Measurements from ENCODE around the gene AGAP1.

Gene AGAP1

DNA sequence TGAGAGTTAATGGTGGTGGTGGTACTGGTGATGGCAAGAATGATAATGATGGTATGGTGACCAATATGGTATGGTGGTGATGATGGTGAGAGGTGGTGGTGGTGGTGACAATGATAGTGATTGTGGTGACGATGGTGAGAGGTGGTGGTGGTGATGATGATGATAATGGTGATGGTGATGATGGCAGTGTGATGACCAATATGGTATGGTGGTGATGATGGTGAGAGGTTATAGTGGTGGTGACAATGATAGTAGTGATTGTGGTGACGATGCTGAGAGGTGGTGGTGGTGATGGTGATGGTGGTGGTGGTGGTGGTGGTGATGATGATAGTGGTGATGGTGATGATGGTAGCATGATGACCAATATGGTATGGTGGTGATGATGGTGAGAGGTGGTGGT, 505.2 kb downstream of the AGAP1 start:
- no peak for DNase-seq (ENCODE audit: low read depth)

DNA sequence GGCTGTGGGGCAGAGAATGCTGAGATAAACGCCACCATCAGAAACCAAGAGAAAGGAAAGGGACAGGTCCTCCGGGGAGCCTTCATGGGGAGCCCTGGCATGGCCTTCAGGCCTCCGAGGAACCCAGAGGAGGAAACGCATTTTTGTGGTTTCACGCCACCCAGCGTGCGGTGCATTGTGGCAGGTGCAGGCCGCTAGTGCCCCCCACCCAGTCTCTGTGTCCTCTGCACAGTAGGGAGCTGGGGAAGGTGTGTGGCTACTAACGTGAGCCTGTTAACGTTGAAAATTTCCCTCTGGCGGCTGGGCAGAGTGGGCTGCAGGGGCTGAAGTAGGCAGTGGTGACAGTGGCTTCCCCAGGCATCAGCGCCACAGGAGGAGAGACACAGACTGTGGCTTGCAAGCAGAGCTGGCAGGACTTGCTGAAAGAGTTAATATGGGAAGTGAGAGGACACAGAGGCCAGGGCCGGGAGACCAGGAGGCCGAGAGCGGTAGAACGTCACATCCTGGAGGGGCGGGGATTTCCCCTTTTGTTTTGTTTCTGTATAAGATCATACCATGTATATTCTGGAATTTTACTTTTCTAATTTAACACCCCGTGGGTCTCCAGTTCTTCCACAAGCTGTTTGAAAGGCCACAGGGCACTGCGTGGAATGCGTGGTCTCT, 507.5 kb downstream of the AGAP1 start:
- no peak for DNase-seq (ENCODE audit: low read depth)

DNA sequence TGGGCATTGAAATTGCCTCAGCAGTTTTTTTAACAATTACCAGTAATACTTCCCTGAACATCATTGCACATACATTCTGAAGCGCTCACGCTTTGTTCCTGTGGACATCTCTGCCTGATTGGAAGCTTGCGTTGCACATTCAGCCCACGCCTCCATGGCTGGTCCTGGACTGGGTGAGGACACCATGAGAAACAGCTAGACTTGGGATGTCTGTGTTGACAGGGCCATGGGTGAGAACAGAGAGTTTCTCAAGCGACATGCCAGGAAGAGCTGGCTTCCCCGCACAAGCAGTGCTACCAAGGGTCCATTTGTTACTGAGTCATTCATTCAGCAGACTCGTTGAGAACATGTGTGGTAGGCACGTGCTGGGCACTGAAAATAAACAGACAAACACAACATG, 508.0 kb downstream of the AGAP1 start:
- DNase-seq (ENCODE audit: low read depth), result no peak

DNA sequence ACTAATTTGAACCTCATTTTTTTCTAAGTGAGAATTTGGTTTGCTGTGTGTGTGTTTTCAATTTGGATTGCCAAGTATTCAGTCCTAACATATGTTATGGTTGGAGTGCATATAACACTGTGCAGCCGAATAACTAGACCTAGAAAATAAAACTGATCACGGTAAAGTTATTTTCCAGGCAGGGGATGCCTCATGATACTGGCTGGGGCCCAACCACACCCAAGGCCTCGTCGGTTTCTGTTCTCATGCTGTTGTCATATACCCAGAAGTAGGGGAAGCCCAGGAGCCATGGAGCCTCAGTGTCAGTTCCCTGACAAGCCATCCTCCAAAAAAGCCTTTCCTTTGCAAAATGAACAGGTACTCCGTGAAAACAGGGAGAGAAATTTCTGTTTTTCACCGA, 514.2 kb downstream of the AGAP1 start:
- no peak for DNase-seq (ENCODE audit: low read depth)

GRCh38 chr2:236008857-236009256, 515.0 kb downstream of the AGAP1 start:
- DNase-seq (ENCODE audit: low read depth), result no peak

DNA sequence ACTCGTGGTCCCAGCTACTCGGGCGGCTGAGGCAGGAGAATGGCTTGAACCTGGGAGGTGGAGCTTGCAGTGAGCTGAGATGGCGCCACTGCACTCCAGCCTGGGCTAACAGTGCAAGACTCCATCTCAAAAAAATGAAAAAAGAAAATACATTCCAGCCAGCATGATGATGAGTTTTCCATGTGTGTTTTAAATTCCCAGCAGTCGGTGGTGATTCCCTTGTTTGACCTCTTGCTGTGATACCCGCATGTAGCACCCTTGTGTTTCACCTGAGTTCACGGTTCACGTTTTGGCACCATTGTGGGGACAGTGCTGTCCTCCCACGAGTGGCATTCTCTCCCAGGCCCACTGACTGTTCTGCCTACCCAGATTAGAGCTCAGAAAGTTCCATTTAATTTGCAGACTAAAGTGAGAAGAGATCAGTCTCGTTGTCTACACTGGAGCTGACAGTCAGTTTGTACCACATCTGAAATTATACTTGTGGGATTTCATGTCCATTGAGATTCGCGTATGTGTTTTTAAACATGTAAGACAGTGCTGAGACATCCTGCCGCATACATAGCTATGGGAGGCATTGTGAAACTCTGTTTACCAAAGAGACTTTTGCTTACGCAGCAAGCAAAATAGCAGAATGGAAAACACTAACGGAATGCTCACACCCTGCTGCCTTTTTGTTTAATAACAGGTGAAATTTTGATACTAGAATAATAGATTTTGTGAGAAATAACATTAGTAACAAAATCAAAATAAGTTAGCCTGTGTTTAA, 517.3 kb downstream of the AGAP1 start:
- no peak for DNase-seq (ENCODE audit: low read depth)

GRCh38 chr2:236012155-236012554, 518.3 kb downstream of the AGAP1 start:
- DNase-seq (ENCODE audit: low read depth), result no peak

GRCh38 chr2:236014408-236015131, 520.7 kb downstream of the AGAP1 start:
- DNase-seq (ENCODE audit: low read depth), result no peak

DNA sequence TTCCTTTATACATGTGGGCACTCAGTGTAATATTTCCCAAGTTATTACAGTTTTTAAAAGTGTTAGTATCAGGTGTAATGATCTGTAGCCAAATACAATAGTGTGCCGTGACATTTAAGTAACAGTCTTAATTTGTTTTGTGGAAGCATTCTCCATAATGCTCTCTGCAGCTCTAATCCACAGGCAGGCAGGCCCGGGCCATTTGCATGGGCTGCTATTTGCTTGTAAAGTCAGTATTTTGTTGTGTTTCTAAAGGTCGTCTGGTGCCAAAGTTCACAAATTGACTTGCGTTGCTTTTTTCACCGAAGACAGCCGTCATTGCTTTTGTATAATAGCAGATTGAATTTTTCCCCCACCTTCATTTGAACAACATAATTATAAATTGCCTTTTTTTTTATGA, 521.3 kb downstream of the AGAP1 start:
- no peak for DNase-seq (ENCODE audit: low read depth)

DNA sequence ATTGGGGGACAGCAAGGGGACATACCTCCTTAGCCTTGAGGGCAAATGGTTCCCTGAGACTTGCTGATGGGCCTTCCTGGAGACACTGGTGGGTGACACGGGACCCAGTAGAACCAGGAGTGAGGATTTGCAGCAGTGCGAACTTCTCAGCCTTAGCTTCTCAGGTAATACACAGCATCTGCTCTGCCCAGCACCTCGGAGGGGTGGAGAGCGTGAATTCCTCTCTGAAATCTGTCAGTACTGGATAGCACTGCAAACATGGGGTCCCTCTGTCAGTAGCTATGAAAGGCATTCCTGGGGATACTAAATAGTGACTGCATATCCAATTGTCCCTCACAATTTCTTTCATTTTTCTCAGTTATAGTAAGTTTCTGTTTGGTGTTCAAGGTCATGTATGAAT, 522.7 kb downstream of the AGAP1 start:
- no peak for DNase-seq (ENCODE audit: low read depth)

- DNase-seq (ENCODE audit: low read depth), result no peak
Measured at GRCh38 chr2:236017446-236017845, 523.6 kb downstream of the AGAP1 start.

GRCh38 chr2:236019434-236019833, 525.6 kb downstream of the AGAP1 start:
- DNase-seq (ENCODE audit: low read depth), result no peak

GRCh38 chr2:236021499-236022057, 527.7 kb downstream of the AGAP1 start:
- no peak for DNase-seq (ENCODE audit: low read depth)

GRCh38 chr2:236022128-236022527, 528.3 kb downstream of the AGAP1 start:
- DNase-seq (ENCODE audit: low read depth), result no peak

- no peak for DNase-seq (ENCODE audit: low read depth)
Measured at GRCh38 chr2:236025892-236026291, 532.0 kb downstream of the AGAP1 start.

GRCh38 chr2:236026841-236027240, 533.0 kb downstream of the AGAP1 start:
- DNase-seq (ENCODE audit: low read depth), result no peak

DNA sequence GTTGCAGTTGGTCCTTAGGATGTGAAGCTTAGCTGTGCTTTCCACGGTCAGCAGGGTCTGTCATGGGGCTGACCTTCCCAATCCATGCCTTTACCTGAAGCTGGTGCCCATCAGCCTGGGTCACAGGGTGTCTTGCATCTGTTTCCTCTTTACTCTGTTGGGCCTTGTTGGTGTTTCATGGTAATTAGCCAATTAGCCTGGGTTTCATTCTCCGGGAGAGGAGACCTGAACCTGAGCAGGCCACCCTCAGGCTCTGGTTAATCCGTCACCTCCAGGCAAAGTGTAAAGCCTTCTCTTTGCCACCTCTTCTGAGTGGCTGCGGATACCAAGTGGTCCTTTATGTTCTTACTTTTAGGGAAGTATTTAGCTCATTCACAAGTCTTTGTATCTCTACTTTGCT, 534.2 kb downstream of the AGAP1 start:
- DNase-seq (ENCODE audit: low read depth), result no peak

DNA sequence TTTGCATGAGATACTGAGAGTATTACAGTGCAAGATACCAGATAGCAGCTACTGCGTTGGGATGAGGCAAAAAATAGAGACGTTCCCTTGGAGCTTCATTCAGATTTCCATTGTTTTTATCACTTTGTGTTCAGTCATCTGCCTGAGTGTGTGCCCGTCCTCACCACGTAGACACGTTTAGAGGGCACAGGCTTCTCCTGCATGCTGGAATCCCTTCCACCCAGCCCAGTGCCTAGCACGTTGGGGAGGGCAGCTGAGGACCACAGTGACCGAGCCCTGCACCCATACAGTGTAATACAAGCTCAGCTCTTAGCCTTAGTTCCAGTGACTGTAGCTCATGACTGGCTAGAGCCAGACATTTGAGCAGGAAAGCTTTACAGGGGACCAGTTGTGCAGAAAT, 539.6 kb downstream of the AGAP1 start:
- no peak for DNase-seq (ENCODE audit: low read depth)

GRCh38 chr2:236034974-236035373, 541.1 kb downstream of the AGAP1 start:
- no peak for DNase-seq (ENCODE audit: low read depth)

- DNase-seq (ENCODE audit: low read depth), result no peak
Measured at GRCh38 chr2:236036045-236036444, 542.2 kb downstream of the AGAP1 start.

- no peak for DNase-seq (ENCODE audit: low read depth)
Measured at GRCh38 chr2:236038096-236038495, 544.3 kb downstream of the AGAP1 start.

DNA sequence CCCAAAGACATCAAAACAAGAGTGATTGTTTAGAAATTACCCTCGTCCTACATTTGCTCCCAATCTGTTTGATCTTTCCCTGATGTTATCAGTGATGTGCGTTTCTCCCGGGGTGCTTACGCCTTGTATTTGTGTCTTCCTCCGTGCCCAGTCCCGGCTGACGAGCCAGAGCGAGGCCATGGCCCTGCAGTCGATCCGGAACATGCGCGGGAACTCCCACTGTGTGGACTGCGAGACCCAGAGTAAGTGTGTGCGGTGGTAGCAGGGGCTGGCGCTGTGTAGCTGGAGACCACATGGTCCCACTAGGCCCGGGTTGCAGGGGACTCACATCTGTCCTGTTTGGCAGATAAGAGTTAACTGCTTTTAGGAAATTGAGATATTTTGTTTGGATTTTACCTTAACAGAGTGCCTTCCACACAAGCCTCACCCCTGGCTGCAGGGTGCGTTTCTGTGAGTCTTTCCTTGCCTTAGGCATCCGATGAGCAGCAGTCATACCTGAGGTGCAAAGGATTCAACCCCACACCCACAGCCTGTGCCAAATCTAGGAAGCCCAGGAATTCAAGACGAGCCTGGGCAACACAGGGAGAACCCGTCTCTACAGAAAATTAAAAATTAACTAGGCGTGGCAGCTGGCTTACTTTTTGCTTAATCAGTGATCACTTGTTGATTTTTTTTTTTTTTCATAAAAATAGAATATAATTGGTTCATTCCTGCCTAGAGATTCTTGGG, 546.9 kb downstream of the AGAP1 start:
- DNase-seq (ENCODE audit: low read depth), result no peak
